Measurements from ENCODE around the gene HEY2. TPM values are rescaled to one million over a fixed set of nuclear protein-coding genes. Genes with fewer than 3 reads are reported as not detected.
A peak's percentile ranks its signal among the peaks of the same experiment; 100 is the strongest.

The HEY2 gene
- total and polyA plus RNA-seq, 2 donors (not counting 3 experiments of a cell fraction or from before 2014, with no cell fraction given) = 0.07 TPM; not detected in 1

DNA sequence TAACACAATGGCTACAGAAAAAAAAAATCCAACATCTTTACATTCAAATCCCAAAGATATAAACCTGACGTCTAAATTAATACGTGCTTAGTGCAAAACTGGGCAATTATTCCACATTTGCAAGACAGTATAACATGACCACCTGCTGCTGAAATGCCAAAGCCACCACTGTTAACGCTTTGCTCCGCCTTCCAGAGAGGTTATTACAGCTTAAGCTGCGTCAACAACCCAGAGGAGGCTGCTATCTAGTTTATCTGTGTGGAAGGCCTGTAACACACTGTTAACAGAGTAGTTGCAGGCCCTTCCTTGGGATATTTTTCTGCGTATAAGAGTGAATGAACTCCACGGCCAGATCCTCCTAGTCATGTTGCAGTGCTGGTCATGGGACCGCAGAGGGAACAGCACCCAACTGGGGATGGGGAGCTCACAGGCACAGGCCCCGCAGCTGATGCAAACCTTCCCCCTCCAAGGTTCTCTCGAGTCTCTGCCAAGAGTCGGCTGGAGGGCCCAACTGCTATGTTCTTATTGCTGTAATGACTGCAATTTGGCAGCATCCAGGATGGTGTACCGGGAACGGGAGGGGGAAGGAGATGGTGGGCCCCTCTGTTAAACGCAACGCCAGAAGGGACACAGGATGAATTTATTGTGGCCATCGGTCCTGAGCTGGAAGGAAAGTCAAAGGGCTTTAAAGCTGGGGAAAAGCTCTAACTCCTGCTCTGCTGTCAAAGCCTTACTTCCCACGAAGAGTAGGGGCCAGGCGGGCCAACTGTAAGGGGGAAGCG, 40.3 kb downstream of the HEY2 start:
- intact Hi-C loops (cut with micrococcal nuclease) (loop anchor here (1.0 to 10.0 kb wide), 8 partner anchors 8 to 385 kb away; partner anchors contain the start of gene HINT3), dilution Hi-C loops (cut with MboI; ENCODE audit: extremely low pct_ligation_motif_present, low sequenced_read_pairs) (no loop called here)
- peak; percentile 72 for DNase-seq (ENCODE audit: low read depth, low spot score)
- Histone ChIP-seq H4K20me1 (replicated peaks; ENCODE audit: control insufficient read depth, extremely low read depth, insufficient read depth, low read length) (no peaks in the 10 kb centered on the region), H3K9me3 (replicated peaks; ENCODE audit: control insufficient read depth, insufficient read depth, low read length) (no peaks in the 10 kb centered on the region), H3K27ac (ENCODE audit: insufficient read depth, low read depth, low read length) (peak overlapping the region; percentile 81), H3K4me3 (replicated peaks in 1 of 3; ENCODE audit: insufficient read depth in 1 of 3, low read depth in 1 of 3, low read length in 3 of 3) (peak overlapping the region in 2 of 3 experiments; percentile 87 to 96), H3K4me1 (ENCODE audit: control insufficient read depth, extremely low read depth, insufficient read depth, low read length) (peaks cover 37% of the 10 kb centered on the region), H3K79me2 (ENCODE audit: control insufficient read depth, insufficient read depth, low read length) (peaks cover 27% of the 10 kb centered on the region), H2AFZ (ENCODE audit: low read depth, low read length) (peak overlapping the region; percentile 70), H3K27me3 (ENCODE audit: control insufficient read depth in 2 of 2, insufficient read depth in 2 of 2, low read length in 2 of 2) (no peaks in the 10 kb centered on the region), H3K9me1 (replicated peaks; ENCODE audit: control insufficient read depth, extremely low read depth, insufficient read depth, low read length) (no peaks in the 10 kb centered on the region), H3K9ac (replicated peaks; ENCODE audit: extremely low read depth, insufficient read depth, low read length) (peak overlapping the region; percentile 84), H3K36me3 (ENCODE audit: control insufficient read depth in 2 of 2, extremely low read depth in 1 of 2, insufficient read depth in 2 of 2, low read length in 2 of 2) (no peaks in the 10 kb centered on the region), H3K4me2 (ENCODE audit: insufficient read depth, low read length) (peak overlapping the region; percentile 98)
- ChIA-PET CTCF (interaction anchor here (0.8 to 11.1 kb wide), 34 partner anchors 9 to 479 kb away, joined by 3 to 138 read pairs (median 8); partner anchors contain the start of genes HINT3 and TRMT11), POLR2A (interaction anchor here (0.6 to 2.6 kb wide), 9 partner anchors 8 to 828 kb away, joined by 3 to 10 read pairs (median 3); partner anchors contain the start of genes RNF217 and TRMT11)
- TF ChIP-seq GATA2 (IDR thresholded peaks at IDR 0.05; ENCODE audit: insufficient read depth, insufficient read length, low read depth, low read length) (peak; percentile 3), EZH2 (IDR thresholded peaks at IDR 0.05; ENCODE audit: borderline replicate concordance, low read depth, low read length, severe bottlenecking) (no peak)
- TF ChIP-seq, protein P1, sequence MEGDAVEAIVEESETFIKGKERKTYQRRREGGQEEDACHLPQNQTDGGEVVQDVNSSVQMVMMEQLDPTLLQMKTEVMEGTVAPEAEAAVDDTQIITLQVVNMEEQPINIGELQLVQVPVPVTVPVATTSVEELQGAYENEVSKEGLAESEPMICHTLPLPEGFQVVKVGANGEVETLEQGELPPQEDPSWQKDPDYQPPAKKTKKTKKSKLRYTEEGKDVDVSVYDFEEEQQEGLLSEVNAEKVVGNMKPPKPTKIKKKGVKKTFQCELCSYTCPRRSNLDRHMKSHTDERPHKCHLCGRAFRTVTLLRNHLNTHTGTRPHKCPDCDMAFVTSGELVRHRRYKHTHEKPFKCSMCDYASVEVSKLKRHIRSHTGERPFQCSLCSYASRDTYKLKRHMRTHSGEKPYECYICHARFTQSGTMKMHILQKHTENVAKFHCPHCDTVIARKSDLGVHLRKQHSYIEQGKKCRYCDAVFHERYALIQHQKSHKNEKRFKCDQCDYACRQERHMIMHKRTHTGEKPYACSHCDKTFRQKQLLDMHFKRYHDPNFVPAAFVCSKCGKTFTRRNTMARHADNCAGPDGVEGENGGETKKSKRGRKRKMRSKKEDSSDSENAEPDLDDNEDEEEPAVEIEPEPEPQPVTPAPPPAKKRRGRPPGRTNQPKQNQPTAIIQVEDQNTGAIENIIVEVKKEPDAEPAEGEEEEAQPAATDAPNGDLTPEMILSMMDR (IDR thresholded peaks at IDR 0.05; ENCODE audit: extremely low read depth in 1 of 2, insufficient read depth in 1 of 2, low read depth in 1 of 2, low read length in 2 of 2) = no peak
- TSS peak; percentile 17 for BruUV-seq (replicated peaks)
- FAIRE-seq = no peak

Data from endothelial cell of umbilical vein (primary cell).